HT-29 (cell line): ENCODE data around the gene ATP6V1B1. TPM values are rescaled to one million over a fixed set of nuclear protein-coding genes. Genes with fewer than 3 reads are reported as not detected.

Source experiments
- DNase-seq: peaks from one replicate; pipeline ENCODE4 v3.0.0-alpha.2; 2015; ENCODE audit warnings: low spot score
- total RNA-seq: library from RNA; depleted of rRNA; stranded (reverse); fragments of >200 nt; shearing (Covaris generic); gene quantifications from 2 replicates; pipeline ENCODE4 v1.2.3, GENCODE V29; 2014

ATP6V1B1 gene
- total RNA-seq, 1 experiment from 2014 or later: 43.9 TPM

- DNase-seq: no peak
Observed at GRCh38 chr2:70901227-70902066, 34.3 kb upstream of the ATP6V1B1 start.

GRCh38 chr2:70902067-70902442 is 33.6 kb upstream of the ATP6V1B1 start:
- no peak for DNase-seq

GRCh38 chr2:70902579-70902978 is 33.1 kb upstream of the ATP6V1B1 start:
- DNase-seq: no peak

- no peak for DNase-seq
Observed at GRCh38 chr2:70903171-70903570, 32.5 kb upstream of the ATP6V1B1 start.

- DNase-seq: no peak
Observed at GRCh38 chr2:70903641-70904340, 31.9 kb upstream of the ATP6V1B1 start.

- DNase-seq: no peak
Observed at GRCh38 chr2:70904371-70905216, 31.1 kb upstream of the ATP6V1B1 start.

GRCh38 chr2:70905443-70906421 is 30.0 kb upstream of the ATP6V1B1 start:
- DNase-seq: no peak

- no peak for DNase-seq
Observed at GRCh38 chr2:70906439-70907005, 29.2 kb upstream of the ATP6V1B1 start.

- no peak for DNase-seq
Observed at GRCh38 chr2:70907130-70908057, 28.3 kb upstream of the ATP6V1B1 start.

GRCh38 chr2:70916291-70916690 is 19.4 kb upstream of the ATP6V1B1 start:
- DNase-seq: no peak

GRCh38 chr2:70918016-70918415 is 17.7 kb upstream of the ATP6V1B1 start:
- DNase-seq: no peak

- DNase-seq: peak; percentile 95
Observed at GRCh38 chr2:70919672-70920366, 15.9 kb upstream of the ATP6V1B1 start.

GRCh38 chr2:70920367-70920715 is 15.4 kb upstream of the ATP6V1B1 start:
- no peak for DNase-seq

- DNase-seq: no peak
Observed at GRCh38 chr2:70921031-70921430, 14.7 kb upstream of the ATP6V1B1 start.

GRCh38 chr2:70921839-70922234 is 13.9 kb upstream of the ATP6V1B1 start:
- peak; percentile 19 for DNase-seq

GRCh38 chr2:70922235-70923234 is 13.2 kb upstream of the ATP6V1B1 start:
- DNase-seq: no peak

- DNase-seq: peak; percentile 45
Observed at GRCh38 chr2:70923378-70924015, 12.2 kb upstream of the ATP6V1B1 start.
